HTR-8/SVneo (cell line): Measurements from ENCODE around the gene CCL3.
"Not testable (repeated sequence)": the region's sequence is repeated elsewhere in the genome, so short reads cannot be mapped to it uniquely, and the experiment has no call there.

Experiments
- DNase-seq: peaks from one replicate; pipeline ENCODE4 v3.0.0; 2011; ENCODE audit warnings: low spot score, mixed read lengths; ENCODE audit not compliant: insufficient read length
- FAIRE-seq: peaks from 2 replicates; lab custom pipeline; 2011; peaks lifted over from hg19 to GRCh38; lab: Jason Lieb, UNC

CCL3 gene

DNA sequence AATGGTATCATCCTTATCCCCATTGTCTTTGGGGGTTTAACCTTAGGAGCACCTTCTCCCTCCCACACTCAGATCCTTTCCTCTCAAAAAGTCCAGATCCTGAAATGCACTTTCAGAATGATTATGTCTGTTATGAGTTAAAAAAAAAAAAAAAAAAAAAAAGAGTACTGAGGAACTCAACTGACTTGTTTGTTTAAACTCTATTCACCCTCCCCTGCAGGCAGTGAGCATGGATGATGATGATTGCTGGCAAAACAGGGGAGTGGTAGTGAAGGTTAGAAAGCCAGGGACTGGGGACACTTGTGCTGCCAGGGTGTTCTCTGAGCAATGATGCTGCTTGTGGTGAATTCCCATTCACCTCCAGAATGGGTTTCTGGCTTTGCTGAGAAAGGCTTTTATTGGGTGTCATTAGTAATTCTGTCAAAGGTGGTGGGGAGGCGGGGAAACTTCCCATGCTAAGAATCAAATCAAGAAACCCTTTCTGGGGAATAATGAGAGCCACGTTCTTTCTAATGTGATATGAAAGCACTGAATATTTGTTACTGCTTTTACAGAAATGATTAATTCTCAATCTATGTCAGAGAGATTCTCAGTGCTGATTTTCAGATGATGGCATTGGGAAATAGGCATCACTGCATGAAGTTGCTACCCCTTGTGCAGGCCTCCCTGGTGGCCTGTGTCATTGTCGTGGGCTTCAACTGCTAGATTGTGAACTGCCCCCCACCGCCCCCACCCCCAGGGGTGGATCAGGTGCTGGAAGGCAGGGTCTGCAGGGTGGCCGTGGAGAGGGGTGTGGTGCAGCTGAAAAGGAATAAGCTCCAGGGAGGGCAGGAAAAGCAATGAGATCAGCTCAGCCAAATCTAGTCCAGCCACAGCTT, 27.8 kb upstream of the CCL3 start:
- no peak for DNase-seq
- no peak for FAIRE-seq

DNA sequence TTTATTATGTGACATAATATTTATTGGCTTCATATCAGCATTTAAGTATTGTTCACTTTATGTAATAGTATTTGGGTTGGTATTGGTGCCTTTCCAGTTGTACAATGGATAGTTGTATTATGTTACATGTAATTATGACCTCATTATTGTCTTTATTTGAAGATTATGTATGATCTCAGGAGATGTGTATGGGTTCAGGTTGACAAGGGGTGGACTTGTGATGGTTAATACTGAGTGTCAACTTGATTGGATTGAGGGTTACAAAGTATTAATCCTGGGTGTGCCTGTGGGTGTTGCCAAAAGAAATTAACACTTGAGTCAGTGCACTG, 25.7 kb upstream of the CCL3 start:
- not testable (repeated sequence) for DNase-seq, FAIRE-seq

DNA sequence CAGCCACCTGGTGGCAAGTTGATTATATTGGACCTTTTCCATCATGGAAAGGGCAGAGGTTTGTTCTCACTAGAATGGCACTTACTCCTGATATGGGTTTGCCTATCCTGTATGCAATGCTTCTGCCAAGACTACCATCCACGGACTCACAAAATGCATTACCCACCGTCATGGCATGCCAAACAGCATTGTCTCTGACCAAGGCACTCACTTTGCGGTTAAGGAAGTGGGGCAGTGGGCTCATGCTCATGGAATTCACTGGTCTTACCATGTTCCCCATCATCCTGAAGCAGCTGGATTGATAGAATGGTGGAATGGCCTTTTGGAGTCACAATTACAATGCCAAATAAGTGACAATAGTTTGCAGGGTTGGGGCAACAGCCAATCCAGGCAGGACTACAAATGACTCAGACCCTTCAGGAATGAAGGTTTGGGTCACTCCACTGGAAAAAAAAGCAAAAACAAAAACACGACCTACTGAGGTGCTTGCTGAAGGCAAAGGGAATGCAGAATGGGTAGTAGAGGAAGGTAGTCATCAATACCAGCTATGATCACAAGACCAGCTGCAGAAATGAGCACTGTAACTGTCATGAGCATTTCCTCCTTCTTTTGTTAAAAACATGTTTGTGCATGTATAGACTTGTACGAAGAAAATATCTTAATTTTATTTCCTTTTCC, 25.2 kb upstream of the CCL3 start:
- FAIRE-seq, DNase-seq: not testable (repeated sequence)

DNA sequence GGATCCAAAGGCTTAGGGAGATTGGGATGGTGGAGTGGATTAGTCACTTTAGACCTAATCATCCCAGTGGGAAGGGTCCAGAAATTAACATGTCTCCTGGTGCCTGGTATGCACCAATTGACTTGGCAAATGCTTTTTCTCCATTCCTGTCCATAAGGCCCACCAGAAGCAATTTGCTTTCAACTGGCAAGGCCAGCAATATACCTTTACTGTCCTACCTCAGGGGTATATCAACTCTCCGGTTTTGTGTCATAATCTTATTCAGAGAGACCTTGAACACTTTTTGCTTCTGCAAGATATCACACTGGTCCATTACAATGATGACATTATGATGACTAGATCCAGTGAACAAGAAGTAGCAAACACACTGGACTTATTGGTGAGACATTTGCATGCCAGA, 23.2 kb upstream of the CCL3 start:
- DNase-seq, FAIRE-seq: not testable (repeated sequence)

DNA sequence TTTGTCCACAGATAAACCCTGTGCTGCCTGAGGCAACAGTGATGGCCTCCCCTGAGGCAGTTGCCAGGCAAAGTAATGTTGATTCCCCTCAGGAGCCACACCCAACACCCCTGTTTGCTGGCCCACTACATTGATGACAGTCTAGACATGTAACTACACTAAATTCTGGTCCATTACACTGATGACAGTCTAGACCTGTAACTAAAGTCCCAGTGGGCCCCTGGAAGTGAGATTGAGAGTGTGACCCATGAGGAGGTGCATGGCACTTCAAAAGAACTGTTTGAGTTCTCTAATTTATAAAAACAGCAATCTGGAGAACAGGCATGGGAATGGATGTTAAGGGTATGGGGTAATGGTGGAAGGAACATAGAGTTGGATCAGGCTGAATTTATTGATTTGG, 22.6 kb upstream of the CCL3 start:
- FAIRE-seq, result no peak

DNA sequence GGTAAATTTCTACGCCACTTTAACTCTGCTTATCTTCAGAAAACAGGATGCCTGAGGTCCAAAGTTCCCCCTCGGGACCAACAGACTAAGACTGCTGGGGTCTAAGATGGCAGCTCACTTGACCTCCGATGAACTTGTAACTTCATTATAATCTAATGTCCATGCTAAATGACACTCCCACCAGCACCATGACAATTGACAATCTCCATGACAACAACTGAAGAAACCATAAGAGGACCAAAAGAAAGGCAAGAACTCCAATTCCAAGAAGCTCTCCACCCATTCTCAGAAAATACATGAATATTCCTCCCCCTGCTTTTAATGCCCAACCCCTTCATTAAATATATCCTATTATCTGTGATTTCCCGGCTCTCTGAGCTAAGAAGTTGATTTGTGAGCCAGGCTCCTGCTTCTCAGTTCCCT, 21.1 kb upstream of the CCL3 start:
- FAIRE-seq (no peak), DNase-seq (no peak)

More for the DNA sequence above, 22.6 kb upstream of the CCL3 start:
- DNase-seq, result no peak

DNA sequence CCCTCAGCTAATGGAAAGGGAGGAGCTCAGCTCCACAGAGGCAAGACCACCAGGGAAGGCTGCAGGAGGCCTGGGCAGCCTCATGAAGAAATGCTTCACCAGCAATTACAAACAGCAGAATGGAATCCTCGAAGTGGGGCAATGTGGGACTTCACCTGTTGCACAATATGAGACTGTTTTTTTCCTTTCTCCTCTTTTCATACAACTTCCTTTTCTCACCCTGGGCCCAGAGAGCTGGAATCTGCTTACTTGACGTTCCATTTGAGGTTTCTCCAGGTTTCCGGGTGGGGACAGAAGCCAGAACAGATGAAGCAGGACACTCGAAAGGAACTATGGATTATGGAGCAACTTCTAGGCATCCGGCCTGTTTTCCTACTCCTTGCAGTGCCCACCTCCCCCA, 18.3 kb upstream of the CCL3 start:
- not testable (repeated sequence) for DNase-seq, FAIRE-seq

DNA sequence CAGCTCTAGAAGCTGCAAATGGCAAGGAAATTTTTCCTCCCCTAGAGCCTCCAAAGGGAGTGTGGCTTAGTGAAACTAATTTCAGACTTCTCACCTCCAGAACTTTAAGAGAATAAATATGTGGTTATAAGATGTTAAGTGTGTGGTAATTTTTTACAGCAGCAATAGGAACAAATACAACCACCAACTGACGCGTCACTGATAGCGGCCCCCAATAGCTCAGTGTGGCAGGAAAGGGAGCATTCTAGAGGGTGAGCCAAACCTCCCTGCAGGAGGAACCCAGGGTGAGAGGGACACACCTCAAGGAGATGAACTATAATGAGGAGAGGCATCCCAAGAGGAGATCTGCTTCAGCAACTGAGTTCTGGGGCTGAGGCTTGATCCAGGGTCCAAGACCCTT, 17.7 kb upstream of the CCL3 start:
- FAIRE-seq (no peak), DNase-seq (no peak)

DNA sequence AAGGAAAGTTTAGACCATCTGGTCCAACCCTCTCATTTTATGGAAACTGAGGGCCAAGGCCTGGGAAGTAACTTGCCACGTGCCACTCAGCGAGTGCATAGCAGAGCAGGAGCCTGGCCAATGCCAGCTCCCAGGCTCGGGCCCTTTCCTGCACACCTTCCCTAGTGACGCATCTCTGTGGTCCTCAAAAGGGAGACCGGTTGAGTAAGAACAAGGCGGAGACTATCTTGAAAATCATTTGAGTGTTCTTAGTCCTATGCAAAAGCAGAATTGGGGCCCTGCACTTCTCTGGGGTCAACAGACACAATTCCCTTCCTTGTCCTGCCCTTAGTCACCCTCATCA, 16.5 kb upstream of the CCL3 start:
- DNase-seq, result no peak
- FAIRE-seq, result no peak

DNA sequence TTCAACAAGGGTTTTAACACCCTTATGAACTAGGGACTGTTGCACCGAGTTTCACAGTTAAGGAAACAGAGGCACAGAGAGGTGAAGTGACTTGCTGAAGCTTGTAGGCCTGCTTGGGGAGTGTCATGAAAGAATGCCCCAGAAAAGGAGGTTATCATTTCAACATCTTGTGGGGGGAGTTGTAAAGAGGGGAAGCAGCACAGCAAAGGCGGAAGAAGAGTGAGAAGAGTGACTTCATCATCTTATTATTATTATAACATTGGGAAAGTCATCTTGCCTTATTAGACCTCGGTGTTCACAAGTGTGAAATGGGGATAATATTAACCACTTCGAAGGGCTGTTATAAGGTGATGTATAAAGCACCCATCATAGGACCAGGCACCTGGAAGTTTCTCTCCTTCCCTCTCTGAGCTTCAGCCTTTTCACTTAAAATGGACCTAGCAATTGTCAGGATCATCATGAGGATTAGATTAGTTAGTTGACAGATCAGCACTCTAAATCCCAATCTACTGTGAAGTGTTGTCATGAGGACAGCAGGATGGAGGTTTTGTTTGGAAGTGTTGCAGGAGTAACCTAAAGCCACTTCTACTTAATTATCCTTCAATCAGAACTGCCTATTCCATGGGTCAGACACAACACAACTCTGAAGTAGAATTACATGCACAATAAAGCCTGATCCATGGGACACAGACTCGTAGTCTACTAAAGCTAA, 16.0 kb upstream of the CCL3 start:
- DNase-seq (no peak), FAIRE-seq (no peak)

DNA sequence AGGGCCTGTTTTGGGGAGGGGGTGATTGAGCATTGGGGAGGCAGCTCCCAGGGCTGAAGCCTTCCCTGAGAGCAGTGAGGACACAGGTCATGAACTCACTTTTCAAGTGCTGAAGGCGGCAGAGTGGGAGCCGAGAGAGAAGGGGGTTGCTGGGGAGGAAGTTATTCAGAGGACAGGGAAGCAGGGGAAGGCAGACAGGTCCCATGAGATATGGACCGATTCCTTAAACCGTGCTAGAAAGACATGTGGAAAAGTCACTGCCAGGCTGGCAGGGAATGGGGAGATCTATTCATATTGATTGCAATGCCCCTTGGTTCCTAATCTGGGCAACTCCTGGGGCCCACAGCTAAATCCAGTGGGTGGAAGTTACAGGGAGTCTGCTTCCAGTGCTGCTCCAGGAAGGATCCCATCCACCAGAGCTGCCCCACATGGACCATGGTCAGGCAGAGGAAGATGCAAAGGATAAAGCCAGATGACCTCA, 14.8 kb upstream of the CCL3 start:
- DNase-seq (no peak), FAIRE-seq (no peak)

DNA sequence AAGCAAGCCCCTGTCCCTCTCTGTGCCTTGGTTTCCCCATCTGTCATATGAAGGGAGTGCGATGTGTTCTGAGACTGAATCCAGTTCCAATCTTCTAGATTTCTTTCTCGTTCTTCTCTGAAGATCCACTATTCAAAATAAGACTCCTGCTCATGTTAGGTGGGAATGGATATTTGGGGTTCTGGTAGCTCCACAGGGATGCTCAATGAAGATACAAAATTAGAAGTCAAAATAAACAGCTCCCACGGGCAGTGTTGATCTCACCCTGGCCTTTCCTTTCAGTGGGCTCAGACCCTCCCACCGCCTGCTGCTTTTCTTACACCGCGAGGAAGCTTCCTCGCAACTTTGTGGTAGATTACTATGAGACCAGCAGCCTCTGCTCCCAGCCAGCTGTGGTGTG, 14.3 kb upstream of the CCL3 start:
- not testable (repeated sequence) for DNase-seq, FAIRE-seq

DNA sequence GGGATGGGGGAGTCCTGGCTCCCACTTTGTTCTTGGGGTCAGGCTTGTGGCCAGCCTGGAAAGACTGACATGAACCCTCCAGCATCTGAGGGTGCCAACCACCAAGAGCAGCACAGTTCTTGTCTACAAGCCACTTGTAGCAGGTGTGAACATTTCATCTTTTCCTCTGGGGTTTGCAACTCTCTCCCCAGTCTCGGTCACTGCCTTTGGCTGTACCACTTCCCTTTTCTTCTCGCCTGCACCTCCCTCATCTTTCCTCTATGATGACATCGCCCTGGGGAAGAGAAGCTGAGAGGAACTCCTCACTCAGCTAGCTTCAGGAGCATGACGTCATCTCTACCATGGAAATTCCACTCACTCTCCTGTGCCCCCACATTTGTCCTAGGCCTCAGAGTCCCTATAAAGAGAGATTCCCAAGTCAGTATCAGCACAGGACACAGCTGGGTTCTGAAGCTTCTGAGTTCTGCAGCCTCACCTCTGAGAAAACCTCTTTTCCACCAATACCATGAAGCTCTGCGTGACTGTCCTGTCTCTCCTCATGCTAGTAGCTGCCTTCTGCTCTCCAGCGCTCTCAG, 13.5 kb upstream of the CCL3 start, which contains the start of gene CCL4:
CCL4 (plus strand) TSS at position 427 of the 575 bp plus-strand sequence; CDS start at position 506, 79 bp downstream.
- not testable (repeated sequence) for FAIRE-seq

DNA sequence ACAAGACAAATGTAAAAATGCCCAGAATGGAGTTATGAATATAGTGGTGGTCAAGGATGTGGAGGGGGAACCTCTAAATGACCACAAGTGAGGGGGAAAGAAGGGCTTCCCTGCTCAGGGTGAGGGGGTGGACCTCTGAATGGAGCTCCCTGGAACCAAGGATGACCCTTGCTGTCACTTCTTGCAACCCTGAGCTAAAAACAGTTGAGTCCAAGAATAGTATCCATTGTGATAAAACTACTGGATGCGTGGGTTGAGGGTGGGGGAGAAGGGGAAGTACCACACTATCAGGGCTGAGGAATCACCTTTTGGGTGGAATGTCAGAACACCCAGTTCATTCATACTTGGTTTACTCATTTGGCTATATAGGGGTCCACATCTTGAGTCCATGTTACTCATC, 9.1 kb upstream of the CCL3 start:
- not testable (repeated sequence) for DNase-seq, FAIRE-seq

More for the DNA sequence above, 13.5 kb upstream of the CCL3 start, which contains the start of gene CCL4:
- not testable (repeated sequence) for DNase-seq

DNA sequence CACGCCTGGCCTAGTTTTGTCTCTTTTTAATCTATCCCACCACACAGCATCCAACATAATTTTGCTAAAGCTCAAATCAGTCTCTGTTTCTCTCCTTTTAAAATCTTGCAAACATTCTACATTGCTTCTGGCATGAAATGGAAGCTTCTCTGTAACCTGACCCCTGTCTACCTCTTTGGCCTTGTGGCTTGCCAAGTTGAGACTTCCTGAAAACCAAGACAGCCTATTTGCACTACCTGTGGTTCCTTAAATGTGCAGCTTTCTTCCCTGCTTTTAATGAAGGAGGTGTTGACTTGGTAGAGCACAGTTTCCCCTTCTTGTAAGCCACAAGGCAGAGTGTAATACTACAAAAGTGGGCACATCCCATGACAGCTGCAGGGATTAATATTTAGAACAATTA, 6.0 kb upstream of the CCL3 start:
- DNase-seq (no peak), FAIRE-seq (no peak)

DNA sequence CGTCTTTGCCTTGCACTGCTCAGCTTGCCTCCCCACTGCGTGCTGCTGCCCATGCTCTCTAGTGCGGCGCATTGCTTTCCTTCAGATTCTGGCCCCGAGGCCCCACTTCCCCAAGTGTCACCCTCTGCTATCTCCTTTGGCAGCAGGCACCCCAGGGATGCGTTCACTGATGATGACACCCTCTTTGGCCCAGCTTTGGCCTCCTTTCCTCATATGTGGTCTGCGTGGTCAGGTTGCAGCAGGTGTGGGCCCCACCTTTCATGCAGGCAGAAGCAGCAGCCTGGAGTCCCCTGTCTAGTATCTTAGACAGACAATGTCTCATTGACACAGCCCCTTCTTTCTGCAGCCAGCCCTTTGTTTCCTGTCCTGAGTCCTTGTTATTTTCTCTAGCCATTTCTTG, 4.8 kb upstream of the CCL3 start:
- FAIRE-seq (no peak), DNase-seq (no peak)

DNA sequence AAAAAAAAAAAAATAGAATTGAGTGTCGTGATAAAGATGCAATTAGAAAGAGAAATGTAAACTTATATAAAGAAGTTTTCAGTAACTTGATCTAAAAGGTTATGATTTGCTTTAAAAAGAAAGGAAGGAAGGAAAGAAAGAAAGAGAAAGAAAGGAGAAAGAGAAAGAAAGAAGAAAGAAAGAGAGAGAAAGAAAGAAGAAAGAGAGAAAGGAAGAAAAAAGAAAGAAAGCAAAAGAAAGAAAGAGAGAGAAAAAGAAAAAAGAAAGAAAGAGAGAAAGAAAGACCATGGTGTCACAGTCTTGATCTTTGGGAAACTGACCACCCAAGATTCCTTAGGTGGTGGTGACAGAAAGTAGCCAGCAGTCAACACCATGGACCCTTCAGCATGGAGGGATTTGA, 4.3 kb upstream of the CCL3 start:
- no peak for FAIRE-seq

DNA sequence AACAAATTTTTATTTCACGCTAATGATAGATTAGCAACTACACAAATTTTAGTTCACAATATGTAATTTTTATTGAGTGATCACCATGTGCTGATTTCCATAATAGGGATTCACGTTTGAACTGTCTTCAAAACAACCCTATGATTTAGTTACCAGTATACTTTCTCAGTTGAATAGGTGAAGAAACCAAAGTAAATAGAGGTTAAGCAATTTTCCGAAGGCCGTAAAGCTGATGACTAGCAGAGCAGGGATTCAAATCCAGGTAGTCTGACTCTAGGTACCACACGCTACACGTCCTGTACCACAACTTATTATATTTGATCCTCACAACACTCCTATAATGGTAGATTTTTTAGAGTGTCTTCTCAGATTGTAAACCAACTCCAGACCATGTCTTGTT, 2.8 kb upstream of the CCL3 start:
- FAIRE-seq, DNase-seq: not testable (repeated sequence)

More for the DNA sequence above, 4.3 kb upstream of the CCL3 start:
- no peak for DNase-seq

DNA sequence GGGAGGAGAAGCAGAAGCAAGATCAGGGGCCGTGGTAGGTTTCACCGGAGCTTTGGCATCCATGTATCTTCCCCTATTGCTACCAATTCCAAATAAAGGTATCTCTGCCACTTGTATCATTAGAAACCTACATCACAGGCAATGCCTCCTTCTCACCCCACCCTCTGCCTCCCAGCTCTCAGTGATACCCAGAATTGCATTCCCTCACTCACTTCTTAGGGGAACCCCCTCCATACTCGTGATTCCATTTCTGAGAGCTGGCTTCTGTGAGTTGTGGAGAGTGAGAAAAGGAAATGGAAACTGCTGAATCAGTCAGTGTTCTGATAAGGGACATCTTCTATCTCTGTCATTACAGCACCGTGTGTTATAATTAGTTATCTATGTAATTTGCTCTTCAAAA, 2.3 kb upstream of the CCL3 start:
- DNase-seq (no peak), FAIRE-seq (no peak)

DNA sequence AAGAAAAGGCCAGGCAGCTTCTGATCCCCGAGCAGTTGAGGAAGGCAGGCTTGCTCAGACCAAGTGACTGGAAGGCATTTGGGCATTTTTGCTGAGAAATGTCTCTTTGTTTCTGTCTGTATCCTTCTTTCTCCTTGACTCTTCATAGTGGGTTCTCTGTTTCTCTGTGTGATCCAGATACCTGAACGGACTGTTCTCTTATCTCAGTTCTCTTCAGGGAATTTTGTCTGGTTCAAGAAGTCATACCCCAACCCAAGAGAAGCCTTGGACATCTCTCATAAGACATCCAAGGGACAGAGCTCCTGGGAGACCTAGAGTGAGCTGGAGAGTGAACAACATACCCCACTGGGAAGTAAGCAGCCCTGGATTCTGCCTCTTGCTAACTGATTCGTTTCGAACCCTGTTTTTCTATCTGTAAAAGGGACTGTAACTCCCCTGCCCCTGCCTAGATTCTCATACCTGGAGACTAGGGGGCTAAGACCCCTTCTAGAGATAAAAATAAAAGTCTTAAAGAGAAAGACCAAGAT, 541 bp downstream of the CCL3 start:
- no peak for FAIRE-seq
- no peak for DNase-seq
